HepG2 (cell line): ENCODE results near the gene ANKZF1. TPM values are rescaled to one million over a fixed set of nuclear protein-coding genes. Genes with fewer than 3 reads are reported as not detected.
A peak's percentile ranks its signal among the peaks of the same experiment; 100 is the strongest.

Source experiments
- DNMT3B ChIP-seq: conservative IDR thresholded peaks from 2 replicates; pipeline ENCODE4 v1.6.1; 2016; ENCODE audit warnings: missing biosample characterization, control low read depth
- FOXA3 ChIP-seq: IDR thresholded peaks from 2 replicates; pipeline ENCODE4 v1.6.1; 2016; ENCODE audit warnings: missing genetic modification reagents, missing compliant biosample characterization
- HOMEZ ChIP-seq: IDR thresholded peaks from 2 replicates; pipeline ENCODE4 v1.6.1; 2016; ENCODE audit warnings: low read depth
- IRX3 ChIP-seq: sonication (generic); formaldehyde crosslinking; IDR thresholded peaks from 2 replicates; pipeline ENCODE4 v1.8.1; 2023; ENCODE audit warnings: mild to moderate bottlenecking, low read depth, missing genetic modification reagents, borderline replicate concordance
- JARID2 ChIP-seq: sonication (generic); formaldehyde crosslinking; IDR thresholded peaks from 2 replicates; pipeline ENCODE4 v1.8.1; 2023; ENCODE audit warnings: missing genetic modification reagents, inconsistent platforms; ENCODE audit not compliant: insufficient replicate concordance
- KLF11 ChIP-seq: IDR thresholded peaks from 2 replicates; pipeline ENCODE4 v1.6.1; 2016; ENCODE audit warnings: missing compliant biosample characterization
- KMT2B ChIP-seq: IDR thresholded peaks from 2 replicates; pipeline ENCODE4 v1.6.1; 2016; ENCODE audit warnings: missing genetic modification reagents, missing compliant biosample characterization
- MIER2 ChIP-seq: IDR thresholded peaks from 2 replicates; pipeline ENCODE4 v1.6.1; 2016; ENCODE audit warnings: missing biosample characterization, missing genetic modification reagents
- MLXIP ChIP-seq: sonication (generic); formaldehyde crosslinking; IDR thresholded peaks from 2 replicates; pipeline ENCODE4 v1.9.0; 2021; ENCODE audit warnings: missing genetic modification reagents, borderline replicate concordance
- MXD1 ChIP-seq: sonication (generic); formaldehyde crosslinking; IDR thresholded peaks from 2 replicates; pipeline ENCODE4 v1.4.0; 2020; ENCODE audit warnings: mild to moderate bottlenecking, missing genetic modification reagents
- PITX1 ChIP-seq: sonication (generic); formaldehyde crosslinking; IDR thresholded peaks from 2 replicates; pipeline ENCODE4 v1.5.1; 2020; ENCODE audit warnings: mild to moderate bottlenecking, missing genetic modification reagents
- RXRA ChIP-seq: sonication (generic); formaldehyde crosslinking; IDR thresholded peaks from 2 replicates; pipeline ENCODE4 v1.5.1; 2020; ENCODE audit warnings: missing genetic modification reagents
- SIN3A ChIP-seq: IDR thresholded peaks from 2 replicates; pipeline ENCODE4 v1.6.1; 2011; ENCODE audit warnings: low read depth, mild to moderate bottlenecking, control low read depth, low read length, borderline replicate concordance
- SMARCC2 ChIP-seq: fragments of 450-650 bp; IDR thresholded peaks from 2 replicates; pipeline ENCODE4 v1.6.1; 2017; ENCODE audit warnings: antibody characterized with exemption, mild to moderate bottlenecking
- XRCC5 ChIP-seq: fragments of 200-400 bp; formaldehyde crosslinking; optimal IDR thresholded peaks from 2 replicates; pipeline ENCODE3; 2017; ENCODE audit warnings: mild to moderate bottlenecking, low read length
- ZFP1 ChIP-seq: IDR thresholded peaks from 2 replicates; pipeline ENCODE4 v1.6.1; 2016
- ZFP37 ChIP-seq: sonication (generic); formaldehyde crosslinking; IDR thresholded peaks from 2 replicates; pipeline ENCODE4 v1.4.0; 2020; ENCODE audit warnings: missing genetic modification reagents, borderline replicate concordance
- ZNF503 ChIP-seq: sonication (generic); formaldehyde crosslinking; IDR thresholded peaks from 2 replicates; pipeline ENCODE4 v1.4.0; 2020; ENCODE audit warnings: missing genetic modification reagents
- ZNF574 ChIP-seq: sonication (generic); formaldehyde crosslinking; IDR thresholded peaks from 2 replicates; pipeline ENCODE4 v1.4.0; 2020; ENCODE audit warnings: missing genetic modification reagents
- ZNF644 ChIP-seq: IDR thresholded peaks from 2 replicates; pipeline ENCODE4 v1.6.1; 2016; ENCODE audit warnings: low read depth
- polyA plus RNA-seq, 8 experiments: library from polyadenylated mRNA; depleted of rRNA in 3 of 8; stranded (reverse) in 7 of 8; unstranded in 1 of 8; fragments of >200 nt; fragmentation: Illumina TruSeq in 4 of 8; extraction: Trizol in 4 of 8; gene quantifications; 2 replicates each; pipeline versions ENCODE4 v1.2.1 to v1.2.3, GENCODE V29; 2011 to 2016; ENCODE audit warnings: low read depth in 4 of 8, missing spikeins in 1 of 8, mixed read lengths in 1 of 8; ENCODE audit not compliant: insufficient read depth in 1 of 8
- total RNA-seq, 5 experiments: library from RNA; depleted of rRNA; stranded (reverse); fragments of >200 nt; fragmentation: Illumina TruSeq; extraction: Trizol; gene quantifications; 2 replicates each; pipeline ENCODE4 v1.2.3, GENCODE V29; 2016; ENCODE audit warnings: low read depth in 1 of 5

The ANKZF1 gene
- total and polyA plus RNA-seq, 2 of the 13 experiments (the other 11 are each of a cell fraction or from before 2014, with no cell fraction given): 25.3 to 128 TPM

GRCh38 chr2:219207884-219208740, 21.5 kb upstream of the ANKZF1 start (continued):
- peak; percentile 46; the same call in 1 of the 2 replicates for TF ChIP-seq ZNF574 (CRISPR knock-in tag)
- TF ChIP-seq ZNF503 (CRISPR knock-in tag): peak; percentile 37; the same call in 1 of the 2 replicates
- peak; percentile 82; the same call in 1 of the 2 replicates for TF ChIP-seq RXRA (CRISPR knock-in tag)
- TF ChIP-seq KMT2B (CRISPR knock-in tag): peak; percentile 49; the same call in 1 of the 2 replicates
- TF ChIP-seq MXD1: peak; percentile 10; the same call in 1 of the 2 replicates
- peak; percentile 88; the same call in 1 of the 2 replicates for TF ChIP-seq HOMEZ (CRISPR knock-in tag)
- peak; percentile 86 for TF ChIP-seq FOXA3 (CRISPR knock-in tag)
- peak; percentile 71 for TF ChIP-seq JARID2 (CRISPR knock-in tag)
- TF ChIP-seq SMARCC2: no peak
- 0 out of 2 replicates have a peak, but pooled peaks have one; percentile 11 for TF ChIP-seq IRX3 (CRISPR knock-in tag)
- peak; percentile 44; the same call in 1 of the 2 replicates for TF ChIP-seq SIN3A
- TF ChIP-seq XRCC5: peak; percentile 48
- peak; percentile 99 for TF ChIP-seq ZNF644 (CRISPR knock-in tag)
- TF ChIP-seq ZFP37 (CRISPR knock-in tag): 0 out of 2 replicates have a peak, but pooled peaks have one; percentile 19
- TF ChIP-seq PITX1: peak; percentile 32; the same call in 1 of the 2 replicates
- peak; percentile 83; the same call in 1 of the 2 replicates for TF ChIP-seq ZFP1
- 0 out of 2 replicates have a peak, but pooled peaks have one; percentile 54 for TF ChIP-seq MIER2
- TF ChIP-seq MLXIP (CRISPR knock-in tag): no peak
- TF ChIP-seq DNMT3B (CRISPR knock-in tag): peak; percentile 76; the same call in 1 of the 2 replicates
- peak; percentile 31; the same call in 1 of the 2 replicates for TF ChIP-seq KLF11 (CRISPR knock-in tag)
